GM21717 (cell line): ENCODE results near the gene KANSL1.

Experiments
- ATAC-seq: cut with Tn5 transposase; IDR thresholded peaks from one replicate; pipeline ENCODE4 v1.9.1; 2021; ENCODE audit warnings: mild to moderate bottlenecking, moderate library complexity; ENCODE audit not compliant: unreplicated experiment

The KANSL1 gene

GRCh38 chr17:46170639-46171429 is 22.4 kb downstream of the KANSL1 start:
- no peak for ATAC-seq

- no peak for ATAC-seq
Observed at GRCh38 chr17:46169913-46170638, 23.2 kb downstream of the KANSL1 start.

GRCh38 chr17:46167826-46168569 is 25.2 kb downstream of the KANSL1 start:
- ATAC-seq: no peak

GRCh38 chr17:46167267-46167666 is 26.0 kb downstream of the KANSL1 start:
- no peak for ATAC-seq

- ATAC-seq: no peak
Observed at GRCh38 chr17:46166692-46167249, 26.5 kb downstream of the KANSL1 start.

- ATAC-seq: no peak
Observed at GRCh38 chr17:46163929-46164594, 29.2 kb downstream of the KANSL1 start.

GRCh38 chr17:46163316-46163715 is 29.9 kb downstream of the KANSL1 start:
- no peak for ATAC-seq

- no peak for ATAC-seq
Observed at GRCh38 chr17:46162866-46163265, 30.4 kb downstream of the KANSL1 start.

GRCh38 chr17:46160169-46160568 is 33.1 kb downstream of the KANSL1 start:
- no peak for ATAC-seq

GRCh38 chr17:46159686-46160085 is 33.5 kb downstream of the KANSL1 start:
- no peak for ATAC-seq

GRCh38 chr17:46158323-46159296 is 34.6 kb downstream of the KANSL1 start:
- ATAC-seq: no peak

- no peak for ATAC-seq
Observed at GRCh38 chr17:46157443-46158062, 35.7 kb downstream of the KANSL1 start.

GRCh38 chr17:46154151-46154816 is 38.9 kb downstream of the KANSL1 start:
- no peak for ATAC-seq

- no peak for ATAC-seq
Observed at GRCh38 chr17:46152423-46152822, 40.8 kb downstream of the KANSL1 start.

GRCh38 chr17:46151762-46152161 is 41.5 kb downstream of the KANSL1 start:
- no peak for ATAC-seq

- ATAC-seq: no peak
Observed at GRCh38 chr17:46150216-46150963, 42.8 kb downstream of the KANSL1 start.

- no peak for ATAC-seq
Observed at GRCh38 chr17:46148247-46148646, 45.0 kb downstream of the KANSL1 start.

- ATAC-seq: no peak
Observed at GRCh38 chr17:46147296-46147695, 45.9 kb downstream of the KANSL1 start.
